SIG-M5 treated with dmso at 0.1 percent for 504 hours (cell line): ENCODE results near the gene TMC3.
A peak's percentile ranks its signal among the peaks of the same experiment; 100 is the strongest.

Experiments
- DNase-seq: peaks from one replicate; lab custom pipeline; 2025; ENCODE audit not compliant: unreplicated experiment; lab: John Stamatoyannopoulos, UW

Gene TMC3

GRCh38 chr15:81282911-81283310, 91.1 kb downstream of the TMC3 start:
- no peak for DNase-seq

- DNase-seq: no peak
These were observed 91.5 kb downstream of the TMC3 start for GRCh38 chr15:81282606-81282895.

- DNase-seq: peak; percentile 39
These were observed 92.0 kb downstream of the TMC3 start for GRCh38 chr15:81281766-81282605.

- no peak for DNase-seq
These were observed 92.6 kb downstream of the TMC3 start for GRCh38 chr15:81281456-81281735.
